GM12891 (cell line): ENCODE measurements around the gene ZNF691.

Source experiments
- POLR2A ChIP-seq: IDR thresholded peaks from 2 replicates; pipeline ENCODE4 v1.6.1; 2011; ENCODE audit warnings: low read depth, low read length, control low read depth
- POLR2AphosphoS5 ChIP-seq: IDR thresholded peaks from 2 replicates; pipeline ENCODE4 v1.6.1; 2011; ENCODE audit warnings: low read depth, low read length, control low read depth

- TF ChIP-seq POLR2A, result no peak
- TF ChIP-seq POLR2AphosphoS5, result no peak
Measured at GRCh38 chr1:42851960-42852607, 5.7 kb downstream of the ZNF691 start.
